HT-29 (cell line): ENCODE measurements around the gene SRRM3. TPM values are rescaled to one million over a fixed set of nuclear protein-coding genes. Genes with fewer than 3 reads are reported as not detected.
"Not testable (repeated sequence)": the region's sequence is repeated elsewhere in the genome, so short reads cannot be mapped to it uniquely, and the experiment has no call there.

ENCODE experiments used
- DNase-seq: peaks from one replicate; pipeline ENCODE4 v3.0.0-alpha.2; 2015; ENCODE audit warnings: low spot score
- total RNA-seq: library from RNA; depleted of rRNA; stranded (reverse); fragments of >200 nt; shearing (Covaris generic); gene quantifications from 2 replicates; pipeline ENCODE4 v1.2.3, GENCODE V29; 2014

The SRRM3 gene
- total RNA-seq, 1 experiment from 2014 or later: 0.05 TPM

- DNase-seq: no peak
These were observed 14.4 kb upstream of the SRRM3 start for GRCh38 chr7:76187272-76187671.

GRCh38 chr7:76189276-76189675, 12.4 kb upstream of the SRRM3 start:
- DNase-seq: no peak

DNA sequence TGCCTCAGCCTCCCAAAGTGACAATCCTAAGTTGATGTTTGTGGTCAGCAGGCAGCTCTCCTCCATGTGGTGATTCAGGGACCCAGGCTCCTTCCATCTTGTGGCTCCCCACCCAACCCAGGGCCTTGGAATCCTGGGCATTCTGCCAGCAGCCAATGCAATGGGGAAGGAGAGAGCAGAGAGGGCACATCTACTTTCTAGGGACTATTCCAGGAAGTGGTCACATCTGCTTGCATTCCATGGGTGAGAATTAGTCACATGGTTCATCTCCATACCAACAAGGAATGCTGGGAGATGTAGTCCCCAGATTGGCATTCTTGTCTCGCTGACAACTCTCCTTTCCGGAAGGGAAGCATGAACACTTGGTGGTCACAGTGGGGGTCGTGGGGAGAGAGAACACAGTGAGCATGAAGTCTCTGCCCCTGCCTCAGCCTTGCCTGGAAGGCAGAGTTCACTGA, 9.9 kb upstream of the SRRM3 start:
- peak; percentile 59 for DNase-seq

GRCh38 chr7:76193466-76193865, 8.2 kb upstream of the SRRM3 start:
- DNase-seq: no peak

DNA sequence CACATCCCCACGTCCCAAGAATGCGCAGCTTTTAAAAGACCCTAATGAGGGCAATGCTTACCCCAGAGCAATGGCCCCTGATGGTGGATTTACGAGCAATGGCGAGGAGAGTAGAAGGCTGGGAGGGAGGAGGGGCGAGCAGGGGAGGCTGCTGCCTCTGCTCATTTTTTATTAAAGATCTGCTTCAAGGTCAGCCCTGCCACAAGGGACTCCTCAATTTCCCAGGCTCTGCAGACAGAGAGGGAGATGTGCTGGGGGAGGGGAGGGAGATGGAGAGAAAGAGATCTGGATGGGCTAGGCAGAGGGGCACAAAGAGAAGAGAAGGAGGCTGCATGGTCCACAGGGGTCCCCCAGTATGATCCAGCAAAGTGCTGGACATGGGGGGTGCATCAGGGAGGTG, 7.8 kb upstream of the SRRM3 start:
- no peak for DNase-seq

DNA sequence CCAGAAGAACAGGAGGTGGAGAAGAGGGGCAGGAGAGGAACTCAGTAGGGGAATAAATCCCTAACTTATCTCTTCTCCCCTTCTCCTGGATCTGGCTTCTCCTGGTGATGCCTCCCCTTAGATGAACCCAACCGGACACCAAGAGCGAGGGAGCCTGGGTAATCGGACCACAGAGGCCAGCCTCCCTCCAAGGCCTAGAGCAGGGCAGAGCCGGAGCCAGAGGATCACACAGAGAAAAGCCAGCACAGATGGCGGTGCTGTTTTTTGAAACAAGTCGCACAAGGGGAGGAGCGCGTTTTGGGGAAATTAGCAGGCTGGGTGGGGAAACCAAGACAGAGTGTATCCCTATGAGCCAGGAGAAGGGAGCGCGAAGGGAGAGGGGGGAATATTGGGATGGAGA, 4.9 kb upstream of the SRRM3 start:
- no peak for DNase-seq

DNA sequence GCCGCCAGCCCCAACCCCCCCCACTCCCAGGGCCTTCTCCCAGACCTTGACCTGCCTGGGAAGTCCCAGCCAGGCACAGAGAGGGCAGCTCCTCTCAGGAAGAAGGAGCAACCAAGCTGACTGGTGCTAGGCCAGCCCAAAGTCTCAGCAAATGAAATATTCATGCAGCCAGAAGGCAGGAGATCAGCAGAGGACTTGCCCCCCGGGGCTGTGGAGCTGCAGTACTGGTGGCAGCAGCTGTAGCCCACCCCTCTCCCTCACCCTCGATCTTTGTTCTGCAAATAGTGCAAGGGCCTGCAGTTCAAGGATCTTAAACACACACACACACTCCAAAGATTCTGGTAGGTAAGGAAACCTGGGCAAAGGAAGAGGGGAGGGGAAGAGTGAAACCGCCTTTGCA, 3.5 kb upstream of the SRRM3 start:
- DNase-seq: no peak

DNA sequence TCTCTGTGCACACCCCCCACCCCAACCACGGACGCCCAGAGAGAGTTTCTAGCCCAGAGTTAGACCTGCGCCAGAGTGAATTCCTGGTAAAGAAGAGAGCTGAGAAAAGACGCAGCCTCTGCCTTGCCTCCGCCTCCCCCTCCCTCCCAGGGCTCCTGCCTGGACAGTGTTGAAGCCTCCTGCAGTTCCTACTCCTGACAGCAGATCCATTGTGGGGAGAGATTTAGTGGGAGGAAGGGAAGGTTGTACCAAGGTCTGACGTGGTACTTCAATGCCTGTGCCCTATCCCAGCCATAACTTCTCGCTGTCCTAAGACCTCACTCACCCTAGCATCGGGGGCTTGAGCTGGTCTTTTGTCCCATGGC, 952 bp downstream of the SRRM3 start:
- DNase-seq: no peak

DNA sequence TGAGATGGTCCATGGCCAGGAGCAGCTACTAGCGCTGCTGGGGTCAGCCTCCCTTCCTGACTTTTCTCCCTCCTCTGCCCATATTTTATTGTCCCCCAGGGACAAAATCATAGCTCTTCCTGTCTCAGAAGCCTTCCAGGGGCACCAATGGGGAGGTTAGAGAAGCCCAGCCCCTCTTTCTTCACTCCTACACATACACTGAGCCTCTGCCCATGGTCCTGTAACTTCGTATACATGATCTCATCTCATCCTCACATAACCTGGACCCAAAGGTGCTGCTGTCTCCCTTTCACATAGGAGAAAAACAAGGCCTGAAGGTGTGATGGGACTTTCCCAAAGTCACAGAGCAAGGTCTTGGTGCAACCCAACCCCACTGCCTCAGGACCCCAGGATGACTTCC, 2.5 kb downstream of the SRRM3 start:
- DNase-seq: no peak

- no peak for DNase-seq
These were observed 4.9 kb downstream of the SRRM3 start for GRCh38 chr7:76206633-76207032.

DNA sequence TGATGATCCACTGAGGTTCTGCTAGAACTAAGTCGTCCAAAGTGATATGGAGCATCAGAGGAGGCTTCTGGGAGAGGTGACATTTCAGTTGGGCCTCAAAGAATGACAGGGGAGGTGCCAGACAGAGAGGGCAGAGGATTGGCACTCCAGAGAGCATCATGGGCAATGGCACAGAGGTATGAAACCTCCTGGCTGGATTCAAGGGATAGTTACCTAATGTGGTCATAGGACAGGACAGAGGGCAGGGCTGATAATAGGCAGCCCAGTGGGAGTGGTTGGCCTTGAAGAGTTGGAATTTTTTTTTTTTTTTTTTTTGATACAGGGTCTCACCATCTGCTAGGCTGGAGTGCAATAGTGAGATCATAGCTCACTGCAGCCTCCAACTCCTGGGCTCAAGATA, 7.6 kb downstream of the SRRM3 start:
- DNase-seq: no peak

- DNase-seq: no peak
These were observed 9.5 kb downstream of the SRRM3 start for GRCh38 chr7:76211216-76211615.

- not testable (repeated sequence) for DNase-seq
These were observed 13.7 kb downstream of the SRRM3 start for GRCh38 chr7:76215349-76215748.

GRCh38 chr7:76216381-76217082, 14.8 kb downstream of the SRRM3 start:
- DNase-seq: no peak

- DNase-seq: no peak
These were observed 16.4 kb downstream of the SRRM3 start for GRCh38 chr7:76217942-76218566.

DNA sequence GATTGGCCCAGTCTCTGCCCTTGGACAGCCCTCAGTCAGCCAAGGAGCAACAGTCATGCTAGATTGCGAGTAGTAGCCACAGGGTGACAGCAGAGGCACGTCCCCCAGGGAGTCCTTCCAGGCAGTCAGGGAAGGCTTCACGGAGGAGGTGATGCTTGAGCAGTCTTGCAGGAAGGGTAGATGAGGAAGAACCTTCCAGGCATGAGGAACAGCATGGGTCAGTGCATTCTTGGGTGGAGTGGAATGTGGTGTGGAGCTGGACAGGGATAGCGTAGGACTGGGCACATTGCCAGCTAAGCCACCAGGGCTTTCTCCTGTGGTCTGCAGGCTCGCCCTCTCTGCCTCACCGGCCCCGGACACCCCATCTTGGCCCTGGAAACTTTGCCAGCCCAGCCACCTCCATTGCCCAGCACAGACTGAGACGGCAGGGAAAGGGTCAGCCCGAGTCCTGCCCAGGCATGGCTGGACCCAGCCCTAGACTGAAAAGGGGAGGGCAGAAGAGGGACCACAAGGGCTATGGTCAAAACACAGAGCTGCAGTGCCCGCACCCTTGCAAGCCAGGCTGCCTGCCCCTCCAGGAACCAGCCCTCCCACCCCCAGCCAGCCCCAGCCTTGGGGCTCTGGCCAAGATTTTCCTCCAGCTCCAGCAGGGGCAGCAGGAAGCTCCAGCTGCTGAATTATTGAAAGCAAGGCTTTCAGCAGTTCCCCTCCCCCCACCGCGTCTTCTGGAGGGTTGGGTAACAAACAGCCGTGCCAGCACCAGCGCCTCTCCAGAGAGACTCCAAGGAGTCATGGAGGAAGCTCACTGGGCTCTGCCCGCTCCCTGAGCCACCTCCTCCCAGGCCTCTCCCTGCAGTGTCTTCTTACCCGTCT, 18.7 kb downstream of the SRRM3 start:
- peak; percentile 56 for DNase-seq

GRCh38 chr7:76222333-76222732, 20.6 kb downstream of the SRRM3 start:
- DNase-seq: no peak

GRCh38 chr7:76222839-76223238, 21.1 kb downstream of the SRRM3 start:
- no peak for DNase-seq

GRCh38 chr7:76223286-76223972, 21.7 kb downstream of the SRRM3 start:
- no peak for DNase-seq

DNA sequence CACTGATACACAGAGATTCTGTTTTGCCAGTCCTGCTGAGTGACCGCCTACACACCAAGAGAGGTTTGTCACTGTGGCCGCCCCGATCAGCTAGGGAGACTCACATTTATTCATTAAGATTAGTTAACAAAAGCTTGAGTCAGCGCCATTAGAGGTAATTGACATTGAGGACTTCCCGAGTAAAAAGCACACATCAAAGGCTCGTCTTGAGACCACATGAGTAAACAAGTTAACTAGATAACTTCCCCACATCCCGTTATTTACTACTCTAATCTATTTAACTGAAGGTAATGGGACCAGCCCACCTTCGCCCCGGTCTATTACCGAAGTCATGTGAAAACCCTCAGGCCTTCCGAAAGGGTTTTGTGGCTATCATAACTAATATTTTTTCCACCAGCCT, 23.0 kb downstream of the SRRM3 start:
- no peak for DNase-seq

GRCh38 chr7:76225379-76225778, 23.7 kb downstream of the SRRM3 start:
- no peak for DNase-seq

- no peak for DNase-seq
These were observed 24.3 kb downstream of the SRRM3 start for GRCh38 chr7:76225951-76226350.
